ENCODE results near the gene PHEX.

The PHEX gene

DNA sequence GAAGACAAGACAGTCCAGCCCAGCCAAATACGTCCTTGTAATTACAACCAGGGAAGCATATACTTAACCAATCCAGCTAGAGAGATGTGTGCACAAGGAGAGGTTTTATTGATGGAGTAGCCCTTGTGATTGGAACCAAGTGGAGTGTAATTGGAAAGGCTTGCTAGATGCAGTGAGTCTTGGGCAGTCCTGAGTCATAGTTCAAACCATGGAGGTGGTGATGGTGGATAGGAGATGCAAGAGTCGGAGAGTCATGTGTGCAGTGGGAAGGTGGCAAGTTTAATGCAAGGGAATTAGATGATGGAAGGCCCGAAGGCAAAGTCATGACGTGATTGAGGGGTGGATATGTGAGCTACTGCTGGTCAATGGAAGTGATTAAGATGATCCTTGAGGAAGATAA, 63.7 kb downstream of the PHEX start:
- no peak overlapping the region for H3K4me3 ChIP-seq (ENCODE audit: insufficient read depth, low read length, poor library complexity, severe bottlenecking)
- H3K79me2 ChIP-seq (ENCODE audit: insufficient read depth, low read length) = no peaks in the 10 kb centered on the region
- TF ChIP-seq, protein P1, sequence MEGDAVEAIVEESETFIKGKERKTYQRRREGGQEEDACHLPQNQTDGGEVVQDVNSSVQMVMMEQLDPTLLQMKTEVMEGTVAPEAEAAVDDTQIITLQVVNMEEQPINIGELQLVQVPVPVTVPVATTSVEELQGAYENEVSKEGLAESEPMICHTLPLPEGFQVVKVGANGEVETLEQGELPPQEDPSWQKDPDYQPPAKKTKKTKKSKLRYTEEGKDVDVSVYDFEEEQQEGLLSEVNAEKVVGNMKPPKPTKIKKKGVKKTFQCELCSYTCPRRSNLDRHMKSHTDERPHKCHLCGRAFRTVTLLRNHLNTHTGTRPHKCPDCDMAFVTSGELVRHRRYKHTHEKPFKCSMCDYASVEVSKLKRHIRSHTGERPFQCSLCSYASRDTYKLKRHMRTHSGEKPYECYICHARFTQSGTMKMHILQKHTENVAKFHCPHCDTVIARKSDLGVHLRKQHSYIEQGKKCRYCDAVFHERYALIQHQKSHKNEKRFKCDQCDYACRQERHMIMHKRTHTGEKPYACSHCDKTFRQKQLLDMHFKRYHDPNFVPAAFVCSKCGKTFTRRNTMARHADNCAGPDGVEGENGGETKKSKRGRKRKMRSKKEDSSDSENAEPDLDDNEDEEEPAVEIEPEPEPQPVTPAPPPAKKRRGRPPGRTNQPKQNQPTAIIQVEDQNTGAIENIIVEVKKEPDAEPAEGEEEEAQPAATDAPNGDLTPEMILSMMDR (IDR thresholded peaks at IDR 0.05; ENCODE audit: insufficient read depth, low read length, poor library complexity, severe bottlenecking) = no peak
- TF ChIP-seq EZH2phosphoT487 (conservative IDR thresholded peaks at IDR 0.05; ENCODE audit: low read length) = no peak
- H4K20me1 ChIP-seq (ENCODE audit: low read depth, low read length) = no peaks in the 10 kb centered on the region
- H3K9me3 ChIP-seq (ENCODE audit: insufficient read depth, low read length) = no peaks in the 10 kb centered on the region
- H2AFZ ChIP-seq (ENCODE audit: low read depth, low read length, severe bottlenecking) = no peak overlapping the region
- H3K9me2 ChIP-seq (replicated peaks; ENCODE audit: insufficient read depth, low read length) = no peaks in the 10 kb centered on the region
- H3F3A ChIP-seq (ENCODE audit: insufficient read depth) = no peaks in the 10 kb centered on the region
- no peaks in the 10 kb centered on the region for H3K27me3 ChIP-seq (ENCODE audit: low read length)
- no peak overlapping the region for H3K4me2 ChIP-seq (ENCODE audit: low read depth, low read length, poor library complexity, severe bottlenecking)
- H3K27ac ChIP-seq (ENCODE audit: low read depth, low read length) = no peak overlapping the region
- H3K36me3 ChIP-seq (ENCODE audit: low read length) = no peaks in the 10 kb centered on the region
- no peak overlapping the region for H3K9ac ChIP-seq (ENCODE audit: low read length)

DNA sequence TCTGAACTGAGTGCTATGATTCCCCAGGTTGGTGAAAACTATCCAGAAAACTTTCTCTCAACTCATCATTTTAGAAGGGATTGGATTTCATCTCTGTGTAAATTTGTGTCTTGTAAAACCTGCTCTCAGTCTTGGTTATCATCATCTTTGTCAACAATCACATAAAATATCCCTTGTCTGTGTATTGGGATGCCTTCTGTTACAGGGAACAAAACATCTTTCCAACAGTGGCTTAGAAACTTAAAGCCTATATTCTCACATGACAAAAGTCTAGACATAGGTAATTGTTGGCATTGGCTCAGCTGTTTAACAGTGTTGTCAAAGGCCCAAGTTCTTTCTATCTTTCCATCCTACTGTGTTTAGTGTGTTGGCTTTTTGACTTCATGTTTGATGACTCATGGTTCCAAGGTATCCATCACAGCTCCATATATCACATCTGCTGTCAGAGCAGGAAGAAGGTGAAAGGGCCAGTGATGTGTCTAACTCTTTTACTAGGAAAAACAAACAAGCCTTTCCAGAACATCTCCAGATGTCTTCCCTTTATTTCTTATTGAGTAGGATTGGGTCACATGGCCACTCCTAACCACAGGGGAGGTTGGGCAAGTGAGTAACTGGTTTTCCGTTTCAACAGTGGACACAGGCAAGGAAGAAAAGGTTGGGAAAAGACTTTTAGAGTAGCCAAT, 65.0 kb downstream of the PHEX start:
- H3K27ac ChIP-seq (ENCODE audit: low read depth, low read length) = no peak overlapping the region
- TF ChIP-seq EZH2phosphoT487 (conservative IDR thresholded peaks at IDR 0.05; ENCODE audit: low read length) = no peak
- TF ChIP-seq, protein P1 (IDR thresholded peaks at IDR 0.05; ENCODE audit: insufficient read depth, low read length, poor library complexity, severe bottlenecking) = no peak

DNA sequence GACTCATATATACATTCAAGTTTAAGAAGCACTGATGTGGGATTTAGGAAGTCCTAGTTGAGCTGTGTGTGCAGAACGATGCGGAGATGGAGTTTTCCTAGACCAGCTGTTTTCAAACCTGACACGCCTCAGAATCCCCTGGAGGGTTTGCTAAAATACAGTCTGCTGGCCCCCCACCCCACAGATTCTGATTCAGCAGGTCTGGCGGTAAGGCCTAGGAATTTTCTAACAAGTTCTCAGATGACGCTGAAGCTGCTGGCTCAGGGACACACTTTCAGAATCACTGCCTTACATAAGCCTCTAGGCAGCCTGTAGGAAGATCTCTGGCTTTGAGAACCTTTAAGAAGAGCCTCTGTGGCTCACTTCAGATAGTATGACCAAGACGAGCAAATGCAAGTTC, 73.1 kb downstream of the PHEX start:
- Histone ChIP-seq H4K20me1 (ENCODE audit: low read depth, low read length) (no peaks in the 10 kb centered on the region), H3K9ac (ENCODE audit: low read length) (no peak overlapping the region), H3K9me3 (ENCODE audit: insufficient read depth, low read length) (no peaks in the 10 kb centered on the region), H3K4me3 (ENCODE audit: insufficient read depth, low read length, poor library complexity, severe bottlenecking) (no peak overlapping the region), H2AFZ (ENCODE audit: low read depth, low read length, severe bottlenecking) (no peak overlapping the region), H3K9me2 (replicated peaks; ENCODE audit: insufficient read depth, low read length) (no peaks in the 10 kb centered on the region), H3K27ac (ENCODE audit: low read depth, low read length) (no peak overlapping the region), H3K36me3 (ENCODE audit: low read length) (no peaks in the 10 kb centered on the region), H3F3A (ENCODE audit: insufficient read depth) (no peaks in the 10 kb centered on the region), H3K27me3 (ENCODE audit: low read length) (no peaks in the 10 kb centered on the region), H3K4me2 (ENCODE audit: low read depth, low read length, poor library complexity, severe bottlenecking) (no peak overlapping the region), H3K79me2 (ENCODE audit: insufficient read depth, low read length) (no peaks in the 10 kb centered on the region)
- TF ChIP-seq EZH2phosphoT487 (conservative IDR thresholded peaks at IDR 0.05; ENCODE audit: low read length) = no peak

More for the DNA sequence above, 65.0 kb downstream of the PHEX start:
- no peak overlapping the region for H2AFZ ChIP-seq (ENCODE audit: low read depth, low read length, severe bottlenecking)
- no peaks in the 10 kb centered on the region for H3F3A ChIP-seq (ENCODE audit: insufficient read depth)
- H3K9me3 ChIP-seq (ENCODE audit: insufficient read depth, low read length) = no peaks in the 10 kb centered on the region
- no peaks in the 10 kb centered on the region for H3K27me3 ChIP-seq (ENCODE audit: low read length)
- H3K79me2 ChIP-seq (ENCODE audit: insufficient read depth, low read length) = no peaks in the 10 kb centered on the region
- H3K4me2 ChIP-seq (ENCODE audit: low read depth, low read length, poor library complexity, severe bottlenecking) = no peak overlapping the region
- no peak overlapping the region for H3K4me3 ChIP-seq (ENCODE audit: insufficient read depth, low read length, poor library complexity, severe bottlenecking)
- H3K9ac ChIP-seq (ENCODE audit: low read length) = no peak overlapping the region
- H3K36me3 ChIP-seq (ENCODE audit: low read length) = no peaks in the 10 kb centered on the region
- H4K20me1 ChIP-seq (ENCODE audit: low read depth, low read length) = no peaks in the 10 kb centered on the region
- H3K9me2 ChIP-seq (replicated peaks; ENCODE audit: insufficient read depth, low read length) = no peaks in the 10 kb centered on the region

DNA sequence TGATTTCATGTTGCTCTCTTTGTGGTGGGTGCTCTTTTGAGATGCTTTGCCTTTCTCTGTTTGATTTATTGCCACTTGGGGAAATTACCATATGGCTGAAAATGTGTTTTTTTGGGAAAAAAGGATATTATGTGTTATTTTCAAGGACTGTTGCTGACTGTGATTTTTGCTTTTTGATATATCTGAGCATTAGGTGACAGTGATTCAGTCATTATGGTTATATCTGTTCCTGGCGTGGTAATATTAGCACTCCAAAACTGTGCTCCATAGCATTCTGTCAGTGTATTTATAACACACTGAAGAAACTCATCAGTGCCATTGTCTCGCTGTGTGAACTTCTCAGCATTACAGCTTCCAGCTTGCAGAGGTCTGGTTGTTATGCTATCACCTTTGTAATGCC, 73.8 kb downstream of the PHEX start:
- Histone ChIP-seq H3K4me3 (ENCODE audit: insufficient read depth, low read length, poor library complexity, severe bottlenecking) (no peak overlapping the region), H3K79me2 (ENCODE audit: insufficient read depth, low read length) (no peaks in the 10 kb centered on the region), H3K9ac (ENCODE audit: low read length) (no peak overlapping the region), H3K9me3 (ENCODE audit: insufficient read depth, low read length) (no peaks in the 10 kb centered on the region), H3K27me3 (ENCODE audit: low read length) (no peaks in the 10 kb centered on the region), H3K27ac (ENCODE audit: low read depth, low read length) (no peak overlapping the region), H2AFZ (ENCODE audit: low read depth, low read length, severe bottlenecking) (no peak overlapping the region), H3K4me2 (ENCODE audit: low read depth, low read length, poor library complexity, severe bottlenecking) (no peak overlapping the region), H3K36me3 (ENCODE audit: low read length) (no peaks in the 10 kb centered on the region), H3K9me2 (replicated peaks; ENCODE audit: insufficient read depth, low read length) (no peaks in the 10 kb centered on the region), H3F3A (ENCODE audit: insufficient read depth) (no peaks in the 10 kb centered on the region), H4K20me1 (ENCODE audit: low read depth, low read length) (no peaks in the 10 kb centered on the region)
- TF ChIP-seq, protein P1 (IDR thresholded peaks at IDR 0.05; ENCODE audit: insufficient read depth, low read length, poor library complexity, severe bottlenecking) = no peak
- no peak for TF ChIP-seq EZH2phosphoT487 (conservative IDR thresholded peaks at IDR 0.05; ENCODE audit: low read length)
